HG03135 (cell line): ENCODE measurements around the gene TBCD.

Experiments used
- ATAC-seq: cut with Tn5 transposase; IDR thresholded peaks from one replicate; pipeline ENCODE4 v1.9.1; 2021; ENCODE audit warnings: mild to moderate bottlenecking, moderate library complexity; ENCODE audit not compliant: unreplicated experiment

Gene TBCD

DNA sequence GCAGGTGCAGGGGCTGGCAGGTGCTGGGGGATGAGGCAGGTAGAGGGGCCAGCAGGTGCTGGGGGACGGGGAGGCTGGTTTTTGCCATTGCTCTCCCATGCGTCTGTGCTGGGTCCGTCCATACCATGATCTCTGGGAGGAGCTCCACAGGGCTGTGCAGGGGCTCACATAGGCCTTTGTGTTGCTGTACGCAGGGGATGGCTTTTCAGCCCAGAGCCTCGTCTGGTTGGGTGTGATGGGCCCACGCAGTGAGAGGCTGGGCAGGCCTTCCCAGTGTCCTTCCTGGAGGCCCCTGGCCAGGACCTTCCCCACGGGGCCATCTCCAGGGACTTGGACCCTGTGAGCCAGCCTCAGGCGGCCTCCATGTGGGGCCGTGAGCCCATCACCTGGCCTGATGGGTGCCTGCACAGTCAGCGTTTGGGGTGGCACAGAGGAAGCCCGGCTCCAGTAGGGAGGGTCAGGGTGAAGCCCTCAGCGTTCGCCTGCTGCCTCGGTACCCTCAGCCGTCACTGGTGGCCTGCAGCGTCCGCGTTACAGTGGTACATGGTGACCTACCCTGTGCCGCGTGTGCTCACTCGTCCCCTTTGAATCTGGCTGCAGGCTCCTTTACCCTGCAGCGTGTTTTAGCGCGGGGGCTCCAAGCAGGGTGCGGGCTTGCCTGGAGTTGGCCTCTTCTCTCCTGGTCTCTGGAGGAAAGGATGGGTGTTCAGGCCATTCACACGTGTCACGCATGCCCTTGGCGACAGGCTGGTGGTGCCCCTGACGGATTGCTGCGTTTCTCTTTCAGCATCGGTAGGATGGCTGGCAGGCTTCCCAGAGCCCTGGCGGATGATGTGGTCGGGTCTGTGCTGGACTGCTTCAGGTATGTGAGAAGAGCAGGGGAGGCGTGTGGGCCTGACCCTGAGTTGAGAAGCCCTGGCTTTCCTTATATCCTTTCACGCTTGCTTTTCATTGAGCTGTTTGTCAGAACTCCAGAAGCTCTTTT, 57.3 kb downstream of the TBCD start:
- ATAC-seq, result no peak

DNA sequence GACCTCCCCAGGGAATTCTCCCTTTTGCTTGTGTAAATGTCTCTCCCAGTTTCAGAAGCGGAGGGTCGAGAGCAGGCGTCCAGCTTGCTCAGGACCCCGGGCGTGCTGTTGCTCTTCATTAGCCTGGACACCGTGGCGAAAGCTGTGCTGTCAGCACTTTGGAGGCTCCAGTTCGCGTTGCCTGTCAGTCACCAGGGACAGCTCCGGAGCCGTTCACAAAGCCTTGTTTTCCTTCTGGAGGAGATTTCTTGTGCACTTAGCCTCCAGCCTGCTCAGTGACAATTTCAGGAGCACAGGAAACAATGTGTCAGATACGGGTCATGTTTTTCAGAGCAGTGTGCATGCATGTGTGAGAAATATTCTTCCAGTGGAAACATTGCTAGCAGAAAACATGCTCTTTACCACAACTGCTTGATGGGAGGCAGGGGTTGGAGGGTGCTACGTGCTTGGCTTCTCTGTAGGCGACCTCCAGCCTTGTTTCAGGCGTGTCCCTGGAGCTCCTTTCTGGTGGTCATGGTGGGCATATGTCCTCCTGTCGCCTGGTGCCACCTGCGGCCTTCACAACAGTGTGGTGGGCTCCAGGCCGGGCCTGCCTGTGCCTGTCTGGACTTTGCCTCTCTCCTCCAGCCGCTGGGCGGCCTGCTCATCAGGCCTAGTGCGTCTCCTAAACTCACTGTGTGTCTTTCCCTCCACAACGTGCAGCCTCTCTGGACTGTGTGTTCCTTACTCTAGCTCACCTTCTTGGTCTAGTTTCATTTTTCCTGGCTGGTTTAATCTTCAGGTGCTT, 59.0 kb downstream of the TBCD start:
- ATAC-seq, result no peak

DNA sequence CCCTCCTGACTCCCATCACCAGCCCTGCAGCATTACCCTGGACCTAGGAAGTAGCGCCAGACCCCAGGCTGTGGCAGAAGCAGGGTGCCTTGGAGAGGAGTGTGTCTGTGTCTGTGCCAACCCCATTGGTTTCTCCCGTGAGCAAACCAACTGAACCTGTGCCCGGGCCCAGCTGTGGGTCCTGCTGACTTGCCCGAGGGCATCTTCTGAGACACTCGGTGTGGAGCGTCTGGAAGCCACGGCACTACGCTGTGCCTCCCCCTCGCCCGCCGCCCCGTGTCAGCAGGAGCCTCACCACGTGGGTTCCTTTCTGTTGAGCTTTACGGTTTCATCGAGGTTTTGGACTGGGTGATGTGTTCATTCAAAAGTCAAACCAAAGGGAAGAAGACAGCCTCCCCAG, 60.2 kb downstream of the TBCD start:
- ATAC-seq, result no peak

DNA sequence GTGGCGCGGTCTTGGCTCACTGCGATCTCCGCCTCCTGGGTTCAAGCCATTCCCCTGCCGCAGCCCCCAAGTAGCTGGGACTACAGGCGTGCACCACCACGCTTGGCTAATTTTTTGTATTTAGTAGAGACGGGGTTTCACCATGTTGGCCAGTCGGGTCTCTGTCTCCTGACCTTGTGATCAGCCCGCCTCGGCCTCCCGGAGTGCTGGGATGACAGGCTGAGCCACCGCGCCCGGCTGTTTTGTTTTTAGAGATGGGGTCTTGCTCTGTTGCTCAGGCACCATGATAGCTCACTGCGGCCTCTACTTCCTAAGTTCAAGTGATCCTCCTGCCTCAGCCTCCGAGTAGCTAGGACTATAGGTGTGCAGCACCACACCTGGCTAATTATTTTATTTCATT, 60.7 kb downstream of the TBCD start:
- ATAC-seq, result no peak

DNA sequence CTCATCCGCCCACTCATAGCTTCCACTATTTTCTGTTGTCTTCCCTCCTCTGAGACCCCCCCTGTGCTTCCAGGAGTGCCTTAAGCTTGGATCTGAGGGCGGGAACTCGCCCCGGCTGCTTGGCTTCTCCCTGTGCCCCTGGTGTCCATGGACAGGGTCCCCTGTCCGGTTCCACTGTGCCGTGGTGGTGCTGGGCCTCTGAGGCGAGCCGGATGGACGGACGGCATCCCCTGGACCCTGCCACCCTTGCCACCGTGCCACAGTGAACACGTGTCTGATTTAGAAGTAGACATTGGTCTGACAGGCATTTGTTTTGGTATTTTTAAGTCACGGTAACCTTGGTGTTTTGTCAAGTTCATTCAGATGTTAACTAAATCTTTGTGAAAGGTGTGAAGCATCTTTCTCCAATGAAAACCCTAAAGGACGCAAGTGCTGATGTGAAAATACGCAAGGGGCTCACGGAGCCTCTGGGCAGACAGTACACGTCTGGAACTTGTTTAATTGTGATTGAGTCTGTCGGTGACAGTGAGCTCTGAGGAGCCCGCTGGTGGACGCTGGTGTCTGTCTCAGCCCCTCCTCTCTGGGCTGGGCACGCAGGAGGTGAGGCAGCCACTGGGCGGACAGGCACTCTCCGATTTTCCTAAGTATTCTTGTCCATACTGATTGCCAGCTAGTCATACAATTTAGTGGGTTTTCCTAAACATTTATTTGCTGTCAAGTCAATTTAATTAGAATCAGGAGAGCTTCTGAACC, 61.6 kb downstream of the TBCD start:
- no peak for ATAC-seq

DNA sequence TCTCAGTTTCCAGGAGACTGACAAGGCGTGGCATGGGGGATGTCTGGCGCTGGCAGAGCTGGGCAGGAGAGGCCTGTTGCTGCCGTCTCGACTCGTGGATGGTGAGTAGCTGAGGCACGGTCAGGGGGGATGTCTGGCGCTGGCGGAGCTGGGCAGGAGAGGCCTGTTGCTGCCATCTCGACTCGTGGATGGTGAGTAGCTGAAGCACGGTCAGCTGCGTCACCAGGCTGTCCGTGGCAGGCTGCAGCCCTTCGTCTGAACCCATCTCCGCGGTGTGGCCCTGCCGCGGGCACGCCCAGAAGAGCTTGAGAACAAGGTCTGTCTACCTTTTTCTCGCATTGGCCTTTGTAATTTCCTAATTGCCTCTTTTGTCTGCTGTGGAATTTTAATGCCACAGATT, 63.0 kb downstream of the TBCD start:
- no peak for ATAC-seq

DNA sequence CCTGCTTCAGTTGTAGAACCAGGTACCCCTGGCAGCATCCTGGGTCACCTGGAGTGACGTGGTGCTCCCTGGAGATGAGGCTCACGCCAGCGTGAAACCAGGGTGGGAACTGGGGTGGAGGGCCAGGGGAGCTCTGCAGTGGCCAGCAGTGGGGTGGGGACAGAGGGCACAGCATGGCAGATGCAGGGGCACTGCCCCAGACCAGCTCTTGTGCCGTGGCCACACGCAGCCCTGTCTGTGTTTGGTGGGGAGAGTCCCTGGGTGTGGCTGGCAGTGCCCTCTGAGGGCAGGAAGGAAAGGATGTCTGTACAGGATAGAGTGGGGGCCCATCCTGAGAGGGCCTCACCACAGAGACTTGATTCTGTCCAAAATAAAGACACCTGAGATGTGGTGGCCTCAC, 63.5 kb downstream of the TBCD start:
- ATAC-seq, result no peak

DNA sequence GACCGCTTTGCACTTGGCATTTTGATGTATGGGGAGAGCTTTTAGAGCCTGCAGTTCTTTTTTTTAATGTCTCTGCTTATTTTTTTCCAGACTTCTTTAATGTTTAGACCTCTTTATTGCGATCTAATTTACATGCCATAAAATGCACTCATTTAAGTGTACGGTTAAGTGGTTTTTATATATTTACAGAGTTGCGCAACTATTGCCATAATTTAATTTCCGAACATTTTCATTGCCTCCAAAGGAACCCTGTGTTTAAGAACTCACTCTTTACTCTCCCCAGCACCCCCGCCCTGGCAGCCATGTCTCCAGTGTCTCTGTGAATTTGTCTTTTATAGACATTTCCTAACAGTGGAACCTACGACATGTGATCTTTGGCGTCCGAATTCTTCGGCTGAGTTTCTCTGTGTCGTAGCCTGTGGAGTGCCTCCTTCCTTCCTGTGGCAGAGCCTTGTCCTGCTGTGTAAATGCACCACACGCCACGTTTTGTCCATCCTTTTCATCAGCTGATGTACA, 64.0 kb downstream of the TBCD start:
- no peak for ATAC-seq

DNA sequence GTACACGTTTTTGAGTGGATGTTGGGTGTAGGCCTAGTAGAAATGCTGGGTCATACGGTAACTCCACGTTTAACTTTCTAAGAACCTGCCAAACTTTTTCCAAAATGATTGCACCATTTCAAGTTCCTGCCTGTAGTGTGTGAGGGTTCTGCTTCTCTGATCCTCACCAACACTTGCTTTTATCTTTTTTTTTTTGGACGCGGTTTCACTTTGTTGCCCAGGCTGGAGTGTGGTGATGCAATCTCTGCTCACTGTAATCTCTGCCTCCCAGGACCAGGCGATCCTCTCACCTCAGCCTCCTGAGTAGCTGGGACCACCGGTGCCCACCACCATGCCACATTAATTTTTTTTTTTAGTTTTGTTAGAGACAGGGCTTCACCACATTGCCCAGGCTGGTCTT, 64.5 kb downstream of the TBCD start:
- no peak for ATAC-seq

DNA sequence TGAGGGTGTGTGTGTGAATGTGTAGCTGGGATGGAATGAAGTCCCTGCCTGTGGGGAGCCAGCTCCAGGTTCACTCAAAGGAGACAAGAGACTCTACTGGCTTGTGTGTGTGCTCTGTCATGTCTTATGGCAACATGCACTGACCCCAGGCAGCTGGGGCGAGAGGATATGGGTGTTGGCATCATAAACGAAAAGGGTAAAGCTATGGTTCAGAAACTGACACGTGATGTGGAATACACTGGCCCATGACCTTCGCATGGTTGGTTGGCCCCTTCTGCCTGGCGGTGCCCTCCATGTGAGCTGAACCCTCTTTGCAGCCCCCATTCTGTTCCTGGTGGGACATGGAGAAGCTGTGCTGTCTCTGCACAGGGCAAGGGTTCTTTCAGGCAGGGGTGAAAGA, 66.1 kb downstream of the TBCD start:
- no peak for ATAC-seq

DNA sequence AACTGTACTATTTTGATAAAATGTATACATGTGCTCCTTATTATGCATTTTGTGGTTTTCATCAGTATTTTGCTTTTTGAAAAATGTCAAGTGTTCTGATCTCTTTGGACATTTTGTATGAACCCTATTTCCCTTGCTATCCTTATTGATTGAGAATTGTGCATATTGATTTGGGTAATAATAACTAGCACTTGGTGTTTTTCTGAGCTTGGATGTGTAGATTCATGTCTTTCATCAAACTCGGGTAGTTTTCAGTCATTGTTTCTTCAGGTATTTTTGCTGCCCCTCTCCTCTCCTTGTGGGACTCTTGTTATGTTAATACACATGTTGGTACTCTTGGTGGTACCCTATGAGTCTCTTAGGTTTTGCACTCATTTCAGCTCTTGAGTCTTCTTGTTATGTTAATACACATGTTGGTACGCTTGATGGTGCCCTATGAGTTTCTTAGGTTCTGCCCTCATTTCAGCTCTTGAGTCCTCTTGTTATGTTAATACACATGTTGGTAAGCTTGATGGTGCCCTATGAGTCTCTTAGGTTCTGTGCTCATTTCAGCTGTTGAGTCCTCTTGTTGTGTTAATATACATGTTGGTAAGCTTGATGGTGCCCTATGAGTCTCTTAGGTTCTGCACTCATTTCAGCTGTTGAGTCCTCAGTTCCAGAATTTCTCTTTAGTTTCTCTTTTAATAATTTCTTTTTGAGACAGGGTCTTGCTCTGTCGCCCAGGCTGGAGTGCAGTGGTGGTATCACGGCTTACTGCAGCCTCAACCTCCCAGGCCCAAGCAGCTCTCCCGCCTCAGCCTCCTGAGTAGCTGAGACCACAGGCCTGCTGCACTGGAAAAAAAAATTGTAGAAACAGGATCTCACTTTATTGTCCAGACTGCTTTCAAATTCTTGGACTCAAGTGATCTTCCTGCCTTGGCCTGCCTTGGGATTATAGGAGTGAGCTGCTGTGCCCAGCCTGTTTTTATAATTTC, 68.7 kb downstream of the TBCD start:
- ATAC-seq, result no peak

DNA sequence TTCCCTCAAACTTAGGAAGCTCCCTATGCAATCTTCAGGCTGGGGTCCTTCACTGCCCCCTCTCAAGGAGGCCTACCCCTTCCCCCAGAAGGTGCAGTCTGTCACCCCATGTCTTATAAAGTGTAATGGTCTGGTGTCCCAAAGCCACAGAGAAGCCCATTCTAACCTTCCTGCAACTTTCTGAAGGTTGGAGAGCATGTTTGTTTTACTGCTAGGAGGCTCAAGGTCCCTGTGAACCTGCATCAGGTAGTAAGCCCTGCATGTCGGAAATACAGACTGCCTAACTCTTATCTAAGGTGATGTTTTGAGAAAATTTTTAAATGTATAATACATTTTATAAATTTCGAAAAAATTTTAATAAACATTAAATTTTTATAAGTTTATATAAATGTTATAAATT, 69.7 kb downstream of the TBCD start:
- no peak for ATAC-seq

DNA sequence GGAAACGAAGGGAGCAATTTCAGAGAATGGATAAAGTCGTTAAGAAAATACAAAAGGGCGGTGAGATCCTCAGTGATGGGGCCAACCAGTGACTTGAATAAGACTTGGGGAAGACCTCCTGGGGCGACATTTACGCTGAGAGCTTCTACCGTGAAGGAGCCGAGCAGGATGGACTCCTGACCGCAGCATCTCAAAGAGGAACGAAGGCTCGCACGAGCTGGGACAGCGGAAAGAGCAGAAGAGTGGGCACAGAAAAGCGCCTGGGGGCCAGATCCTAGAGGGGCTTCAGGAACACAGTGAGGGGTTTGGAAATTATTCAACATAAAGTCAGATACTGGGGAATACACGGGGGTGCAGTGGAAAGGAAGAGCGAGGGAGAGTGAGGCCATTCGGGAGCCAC, 70.4 kb downstream of the TBCD start:
- ATAC-seq, result no peak

DNA sequence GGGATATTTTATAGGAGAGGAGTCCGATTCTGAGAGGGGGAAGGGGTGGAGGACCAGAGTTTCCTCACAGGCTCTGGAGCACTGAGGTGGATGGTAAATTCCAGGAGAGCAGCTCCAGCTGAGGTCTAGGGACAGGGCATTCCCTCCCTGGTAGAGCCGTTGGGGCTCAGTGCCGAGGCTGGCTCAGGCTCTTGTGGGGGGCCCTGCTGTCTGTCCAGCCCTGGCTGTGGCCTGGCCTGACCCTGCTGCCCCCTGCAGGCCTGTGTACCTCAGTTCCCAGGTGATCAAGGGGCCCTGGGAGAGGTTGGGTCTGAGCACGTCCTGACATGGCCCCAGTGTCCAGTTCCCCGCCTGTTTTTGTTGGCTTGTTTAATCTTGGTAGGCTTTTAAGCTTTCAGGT, 71.1 kb downstream of the TBCD start:
- ATAC-seq, result no peak

DNA sequence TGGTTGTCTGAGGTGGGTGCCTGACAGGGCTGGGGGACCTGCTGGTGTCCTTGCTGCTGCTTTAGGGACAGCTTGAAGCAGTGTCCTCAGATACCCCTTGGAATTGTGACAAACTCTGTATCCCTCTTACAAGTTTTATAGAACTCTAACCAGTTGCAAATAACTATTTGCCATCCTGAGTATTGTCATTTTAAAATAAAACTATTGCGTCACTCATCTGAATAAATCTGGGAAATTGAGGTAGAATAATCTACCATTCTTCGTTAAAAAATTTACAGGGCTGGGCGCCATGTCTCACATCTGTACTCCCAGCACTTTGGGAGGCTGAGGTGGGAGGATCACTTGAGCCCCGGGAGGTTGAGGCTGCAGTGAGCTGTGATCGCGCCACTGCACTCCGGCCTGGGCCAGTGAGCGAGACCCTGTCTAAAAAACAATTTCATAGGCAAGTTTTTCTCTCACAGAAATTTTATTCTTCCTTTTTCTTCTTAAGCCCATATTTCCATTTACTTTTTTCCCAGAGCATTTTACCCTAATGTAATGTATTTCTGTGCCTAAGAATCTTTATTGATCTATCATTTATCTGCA, 73.8 kb downstream of the TBCD start:
- no peak for ATAC-seq

DNA sequence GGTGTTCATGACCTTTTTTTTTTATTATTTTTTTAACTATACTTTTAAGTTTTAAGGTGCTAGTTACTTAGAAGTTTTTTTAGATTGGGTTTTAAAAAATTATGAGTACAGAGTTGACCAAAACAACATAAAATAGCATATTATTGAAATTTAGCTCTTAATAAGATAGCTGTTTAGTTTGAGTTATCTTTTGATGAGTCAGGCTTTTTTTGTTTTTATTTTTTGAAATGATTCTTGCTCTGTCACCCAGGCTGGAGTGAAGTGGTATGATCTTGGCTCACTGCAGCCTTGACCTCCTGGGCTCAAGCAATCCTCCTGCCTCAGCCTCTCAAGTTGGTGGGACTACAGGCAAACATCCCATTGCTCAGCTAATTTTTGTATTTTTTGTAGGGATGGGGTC, 74.3 kb downstream of the TBCD start:
- no peak for ATAC-seq

DNA sequence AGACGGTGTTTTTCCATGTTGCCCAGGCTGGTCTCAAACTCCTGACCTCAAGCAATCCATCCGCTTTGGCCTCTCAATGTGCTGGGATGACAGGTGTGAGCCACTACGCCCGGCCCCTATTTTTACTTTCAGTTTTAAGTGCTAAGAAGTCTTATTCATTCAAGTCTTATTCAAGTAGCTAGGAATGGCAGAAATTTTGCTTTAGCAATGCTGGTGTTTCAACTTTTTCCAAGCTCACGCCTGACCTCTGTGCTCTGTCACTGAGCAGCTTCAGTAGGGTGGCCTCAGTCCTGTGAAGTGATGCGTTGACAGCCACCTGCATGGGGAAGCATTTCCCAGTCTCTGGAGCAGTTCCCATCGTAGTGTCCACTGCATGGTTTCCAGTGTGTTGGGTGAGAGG, 75.1 kb downstream of the TBCD start:
- no peak for ATAC-seq

DNA sequence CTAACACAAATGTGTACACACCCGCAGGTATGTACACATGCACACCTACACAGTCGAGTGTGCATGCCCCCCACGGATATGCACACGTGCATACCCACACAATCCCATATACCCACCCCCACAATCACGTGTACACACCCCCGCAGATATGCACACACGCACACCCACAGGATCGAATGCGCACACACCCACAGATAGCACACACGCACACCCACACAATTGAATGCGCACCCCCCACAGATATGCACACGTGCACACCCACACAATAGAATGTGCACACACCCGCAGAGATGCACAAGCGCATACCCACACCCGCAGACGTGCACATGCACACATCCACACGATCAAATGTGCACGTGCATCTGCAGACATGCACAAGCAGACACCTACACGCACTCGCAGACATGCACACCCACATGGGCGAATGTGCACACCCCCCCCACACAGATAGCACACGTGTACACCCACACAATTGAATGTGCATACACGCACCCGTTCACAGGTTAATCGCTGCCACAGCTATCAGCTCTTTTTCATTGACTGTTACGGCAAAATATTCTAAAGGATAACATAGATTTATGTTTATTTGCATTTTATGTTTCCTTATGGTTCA, 77.1 kb downstream of the TBCD start:
- no peak for ATAC-seq

DNA sequence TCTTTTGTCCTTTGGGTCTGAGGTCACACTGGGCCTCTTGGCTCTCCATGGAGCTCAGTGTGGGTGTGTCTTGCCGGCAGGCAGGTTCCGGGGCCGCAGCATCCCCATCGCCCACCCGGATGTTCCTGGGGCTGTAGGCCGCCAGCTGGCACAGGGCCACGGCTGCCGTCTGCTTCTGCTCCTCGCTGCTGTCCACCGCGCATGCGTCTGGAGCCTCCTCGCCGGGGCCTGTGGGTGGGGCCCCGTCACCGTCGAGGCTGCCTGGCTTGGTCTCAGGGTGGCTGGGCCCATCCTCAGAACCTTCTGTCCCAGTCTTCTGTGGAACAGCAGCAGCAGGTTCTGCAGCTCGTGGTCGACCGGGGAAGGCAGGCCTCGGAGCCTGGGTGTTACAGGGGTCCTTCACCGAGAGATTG, 78.4 kb downstream of the TBCD start:
- ATAC-seq, result no peak
